Measurements from ENCODE around the gene USP32. TPM values are rescaled to one million over a fixed set of nuclear protein-coding genes. Genes with fewer than 3 reads are reported as not detected.

The USP32 gene
- total and polyA plus RNA-seq, 3 experiments from 2014 or later, result 8.6 to 24.8 (median 23.1) TPM

GRCh38 chr17:60398227-60398959 lies 6.5 kb upstream of the USP32 start:
- no peak overlapping the region for H3K27ac ChIP-seq (ENCODE audit: low read depth, low read length)
- no peaks in the 10 kb centered on the region for H3K36me3 ChIP-seq (ENCODE audit: insufficient read depth, low read length)
- ChIA-PET POLR2A (no interaction called here), CTCF (interaction anchor here (1.1 kb wide), 1 partner anchor 23 kb away, joined by 5 read pairs; no protein-coding TSS in a partner anchor)
- no peaks in the 10 kb centered on the region for H3K9me3 ChIP-seq (ENCODE audit: low read length)
- no peak overlapping the region for H3K4me3 ChIP-seq (ENCODE audit: low read length)
- H3K36me3 Mint-ChIP-seq, result no peaks in the 10 kb centered on the region
- peaks cover 0 to 3% of the 10 kb centered on the region in 2 donors for H3K27me3 Mint-ChIP-seq
- H3K4me1 Mint-ChIP-seq, result peaks cover 5 to 6% (median 6%) of the 10 kb centered on the region in 3 donors
- H3K27ac Mint-ChIP-seq, result peak overlapping the region in 4 of 8 donors; percentile 5 to 73 (median 47)
- peaks cover 10% of the 10 kb centered on the region for H3K4me1 ChIP-seq (ENCODE audit: insufficient read depth, low read length)
- no peaks in the 10 kb centered on the region for H3K27me3 ChIP-seq (ENCODE audit: insufficient read depth, low read length, poor library complexity, severe bottlenecking)
- peak in 1 of 5 donors; percentile 13 for DNase-seq
- H3K4me3 Mint-ChIP-seq, result no peak overlapping the region
- H3K9me3 Mint-ChIP-seq, result no peaks in the 10 kb centered on the region

DNA sequence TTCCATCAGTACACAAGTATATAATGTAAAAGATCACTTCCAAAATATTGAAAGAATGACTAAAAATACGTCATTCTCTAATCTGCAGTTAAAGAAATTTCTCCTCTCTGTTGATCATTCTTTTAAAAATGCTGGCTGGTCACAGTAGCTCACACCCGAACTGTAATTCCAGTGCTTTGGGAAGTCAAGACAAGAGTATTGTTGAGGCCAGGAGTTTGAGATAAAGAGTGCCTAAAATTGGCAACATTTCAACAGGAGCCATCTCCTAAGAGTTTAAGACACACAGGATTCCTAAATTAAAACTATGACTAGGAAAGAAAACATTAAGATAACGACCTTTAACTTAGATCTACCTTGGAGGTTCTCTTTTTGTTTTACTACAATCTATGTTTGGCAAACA lies 4.5 kb upstream of the USP32 start:
- H3K9me3 Mint-ChIP-seq, result no peaks in the 10 kb centered on the region
- peaks cover 0 to 4% (median 0%) of the 10 kb centered on the region in 3 donors for H3K36me3 Mint-ChIP-seq
- Histone ChIP-seq H3K9me3 (ENCODE audit: low read length) (no peaks in the 10 kb centered on the region), H3K4me1 (ENCODE audit: insufficient read depth, low read length) (peaks cover 10% of the 10 kb centered on the region), H3K27ac (ENCODE audit: low read depth, low read length) (no peak overlapping the region), H3K36me3 (ENCODE audit: insufficient read depth, low read length) (no peaks in the 10 kb centered on the region), H3K27me3 (ENCODE audit: insufficient read depth, low read length, poor library complexity, severe bottlenecking) (no peaks in the 10 kb centered on the region), H3K4me3 (ENCODE audit: low read length) (no peak overlapping the region)
- H3K4me3 Mint-ChIP-seq, result no peak overlapping the region
- POLR2A ChIA-PET, result no interaction called here
- peaks cover 0 to 3% of the 10 kb centered on the region in 2 donors for H3K27me3 Mint-ChIP-seq
- CTCF ChIA-PET, result interaction anchor here (1.3 kb wide), 1 partner anchor 30 kb away, joined by 3 read pairs; no protein-coding TSS in a partner anchor
- DNase-seq, result no peak
- peaks cover 13 to 14% (median 13%) of the 10 kb centered on the region in 3 donors for H3K4me1 Mint-ChIP-seq
- peak overlapping the region in 2 of 8 donors; percentile 14 to 36 for H3K27ac Mint-ChIP-seq

DNA sequence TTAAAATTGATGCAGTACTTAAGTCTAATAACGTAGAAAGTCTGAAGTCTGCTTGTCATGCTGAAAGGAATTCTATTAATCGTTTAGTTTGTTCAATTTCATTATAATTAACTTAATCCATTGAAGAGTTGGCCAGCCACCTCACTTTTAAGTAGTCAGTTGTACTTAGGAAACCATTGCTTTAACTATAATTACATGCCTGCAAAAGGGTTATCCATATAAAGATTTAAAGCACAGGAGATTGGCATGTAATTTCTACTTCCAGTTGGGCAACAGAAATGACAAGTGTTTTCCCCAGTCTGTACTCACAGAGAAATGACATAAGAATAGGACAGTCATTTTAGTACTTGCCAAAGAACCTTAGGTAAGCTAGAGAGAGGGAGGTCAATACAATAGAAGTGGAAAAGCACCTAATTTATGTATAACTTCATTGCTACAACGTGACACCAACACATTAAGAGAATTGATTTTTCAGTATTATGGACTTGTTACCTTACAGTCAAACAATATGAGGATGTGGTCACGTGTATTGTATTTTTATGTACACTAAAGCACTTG lies 3.7 kb upstream of the USP32 start:
- no peak for DNase-seq
- Histone ChIP-seq H3K9me3 (ENCODE audit: low read length) (no peaks in the 10 kb centered on the region), H3K27ac (ENCODE audit: low read depth, low read length) (no peak overlapping the region), H3K4me1 (ENCODE audit: insufficient read depth, low read length) (peaks cover 18% of the 10 kb centered on the region), H3K27me3 (ENCODE audit: insufficient read depth, low read length, poor library complexity, severe bottlenecking) (no peaks in the 10 kb centered on the region), H3K4me3 (ENCODE audit: low read length) (no peak overlapping the region), H3K36me3 (ENCODE audit: insufficient read depth, low read length) (no peaks in the 10 kb centered on the region)
- Mint-ChIP-seq H3K36me3 (peaks cover 0 to 9% (median 0%) of the 10 kb centered on the region in 3 donors), H3K4me1 (peaks cover 19 to 22% (median 21%) of the 10 kb centered on the region in 3 donors), H3K27me3 (peaks cover 0 to 3% of the 10 kb centered on the region in 2 donors), H3K4me3 (peak overlapping the region in 1 of 7 donors; percentile 21), H3K27ac (peak overlapping the region in 3 of 8 donors; percentile 13 to 86 (median 27)), H3K9me3 (no peaks in the 10 kb centered on the region)
- ChIA-PET POLR2A (no interaction called here), CTCF (no interaction called here)

GRCh38 chr17:60393840-60394723 lies 2.1 kb upstream of the USP32 start:
- peaks cover 28 to 32% (median 29%) of the 10 kb centered on the region in 3 donors for H3K4me1 Mint-ChIP-seq
- H3K27ac ChIP-seq (ENCODE audit: low read depth, low read length), result no peak overlapping the region
- peak overlapping the region in 4 of 7 donors; percentile 8 to 45 (median 31) for H3K4me3 Mint-ChIP-seq
- no peaks in the 10 kb centered on the region for H3K27me3 Mint-ChIP-seq
- no peaks in the 10 kb centered on the region for H3K36me3 ChIP-seq (ENCODE audit: insufficient read depth, low read length)
- H3K9me3 ChIP-seq (ENCODE audit: low read length), result no peaks in the 10 kb centered on the region
- CTCF ChIA-PET, result no interaction called here
- H3K9me3 Mint-ChIP-seq, result no peaks in the 10 kb centered on the region
- no peaks in the 10 kb centered on the region for H3K27me3 ChIP-seq (ENCODE audit: insufficient read depth, low read length, poor library complexity, severe bottlenecking)
- H3K4me1 ChIP-seq (ENCODE audit: insufficient read depth, low read length), result peaks cover 24% of the 10 kb centered on the region
- POLR2A ChIA-PET, result no interaction called here
- DNase-seq, result no peak
- H3K36me3 Mint-ChIP-seq, result peaks cover 0 to 9% (median 0%) of the 10 kb centered on the region in 3 donors
- H3K27ac Mint-ChIP-seq, result peak overlapping the region in 6 of 8 donors; percentile 43 to 91 (median 67)
- no peak overlapping the region for H3K4me3 ChIP-seq (ENCODE audit: low read length)

DNA sequence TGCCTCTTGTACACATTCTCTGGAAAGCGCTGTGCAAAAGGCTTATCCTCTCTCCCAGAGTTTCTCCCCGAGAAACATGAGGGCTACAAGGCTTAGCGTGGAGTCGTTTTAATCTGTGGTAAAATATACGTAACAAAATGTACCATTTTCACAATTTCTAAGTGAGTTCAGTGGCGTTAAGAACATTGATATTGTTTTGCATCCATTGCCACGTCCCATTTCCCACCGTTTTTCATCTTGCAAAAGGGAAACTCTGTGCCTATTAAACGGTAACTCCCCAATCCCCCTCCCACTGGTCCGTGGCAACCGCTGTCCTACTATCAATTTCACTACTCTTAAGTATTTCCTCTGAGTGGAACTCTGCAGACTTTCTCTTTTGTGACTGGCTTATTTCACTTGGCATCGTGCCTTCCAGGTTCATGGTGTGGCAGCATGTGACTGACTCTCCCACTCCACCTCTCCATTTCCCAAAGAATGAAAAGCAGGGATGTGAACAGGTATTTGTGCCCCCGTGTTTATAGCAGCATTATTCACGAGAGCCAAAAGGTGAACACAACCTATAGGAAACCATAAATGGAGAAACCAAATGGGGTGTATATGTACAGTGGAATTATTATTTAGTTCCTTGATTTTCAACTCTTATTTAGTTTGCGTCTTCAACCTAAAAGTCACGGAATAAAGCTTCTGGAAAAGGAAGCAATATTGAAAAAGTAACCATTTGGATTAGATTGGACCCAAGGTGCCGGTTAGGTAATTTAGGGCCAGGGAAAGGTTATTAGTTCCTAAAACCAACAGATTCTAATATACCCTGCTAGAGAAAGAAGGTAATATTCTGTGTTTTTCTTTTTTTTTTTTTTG lies 1.1 kb upstream of the USP32 start:
- CTCF ChIA-PET, result interaction anchor here (1.3 to 1.4 kb wide), 2 partner anchors 8 to 12 kb away, joined by 5 to 6 read pairs; no protein-coding TSS in a partner anchor
- H3K4me1 Mint-ChIP-seq, result peaks cover 26 to 38% (median 33%) of the 10 kb centered on the region in 3 donors
- Histone ChIP-seq H3K27ac (ENCODE audit: low read depth, low read length) (peak overlapping the region; percentile 84), H3K9me3 (ENCODE audit: low read length) (no peaks in the 10 kb centered on the region), H3K4me3 (ENCODE audit: low read length) (peak overlapping the region; percentile 77), H3K27me3 (ENCODE audit: insufficient read depth, low read length, poor library complexity, severe bottlenecking) (no peaks in the 10 kb centered on the region), H3K36me3 (ENCODE audit: insufficient read depth, low read length) (no peaks in the 10 kb centered on the region), H3K4me1 (ENCODE audit: insufficient read depth, low read length) (peaks cover 18% of the 10 kb centered on the region)
- H3K27ac Mint-ChIP-seq, result peak overlapping the region; percentile 86 to 99 (median 98)
- peak overlapping the region; percentile 92 to 100 (median 96) for H3K4me3 Mint-ChIP-seq
- no peaks in the 10 kb centered on the region for H3K9me3 Mint-ChIP-seq
- DNase-seq, result peak in 3 of 5 donors; percentile 5 to 17 (median 9)
- POLR2A ChIA-PET, result interaction anchor here (0.7 to 1.2 kb wide), 2 partner anchors 284 to 967 kb away, joined by 3 to 6 read pairs; partner anchors contain the start of gene BCAS3
- peaks cover 0 to 9% (median 1%) of the 10 kb centered on the region in 3 donors for H3K36me3 Mint-ChIP-seq
- no peaks in the 10 kb centered on the region for H3K27me3 Mint-ChIP-seq

- H3K27me3 ChIP-seq (ENCODE audit: insufficient read depth, low read length, poor library complexity, severe bottlenecking), result no peaks in the 10 kb centered on the region
- no peak for DNase-seq
- peaks cover 31 to 44% (median 40%) of the 10 kb centered on the region in 3 donors for H3K4me1 Mint-ChIP-seq
- no peaks in the 10 kb centered on the region for H3K9me3 Mint-ChIP-seq
- no peaks in the 10 kb centered on the region for H3K9me3 ChIP-seq (ENCODE audit: low read length)
- no peaks in the 10 kb centered on the region for H3K27me3 Mint-ChIP-seq
- peak overlapping the region; percentile 86 to 98 (median 96) for H3K27ac Mint-ChIP-seq
- H3K36me3 ChIP-seq (ENCODE audit: insufficient read depth, low read length), result no peaks in the 10 kb centered on the region
- ChIA-PET POLR2A (interaction anchor here (0.6 to 1.2 kb wide), 2 partner anchors 286 to 313 kb away, joined by 4 to 6 read pairs; partner anchors contain the start of gene BCAS3), CTCF (interaction anchor here (1.2 to 1.4 kb wide), 3 partner anchors 9 to 19 kb away, joined by 3 to 6 read pairs (median 5); no protein-coding TSS in a partner anchor)
- H3K4me1 ChIP-seq (ENCODE audit: insufficient read depth, low read length), result peaks cover 14% of the 10 kb centered on the region
- H3K4me3 Mint-ChIP-seq, result peak overlapping the region; percentile 92 to 100 (median 96)
- H3K27ac ChIP-seq (ENCODE audit: low read depth, low read length), result peak overlapping the region; percentile 84
- peak overlapping the region; percentile 77 for H3K4me3 ChIP-seq (ENCODE audit: low read length)
- H3K36me3 Mint-ChIP-seq, result peaks cover 0 to 9% (median 1%) of the 10 kb centered on the region in 3 donors
These were observed 377 bp downstream of the USP32 start for GRCh38 chr17:60391471-60392041.

Data from CD8-positive, alpha-beta memory T cell (primary cell).